ENCODE results near the gene MRM2. TPM values are rescaled to one million over a fixed set of nuclear protein-coding genes. Genes with fewer than 3 reads are reported as not detected.
A peak's percentile ranks its signal among the peaks of the same experiment; 100 is the strongest.

MRM2 gene
- total RNA-seq, 1 experiment from 2014 or later, result 38.9 TPM

DNA sequence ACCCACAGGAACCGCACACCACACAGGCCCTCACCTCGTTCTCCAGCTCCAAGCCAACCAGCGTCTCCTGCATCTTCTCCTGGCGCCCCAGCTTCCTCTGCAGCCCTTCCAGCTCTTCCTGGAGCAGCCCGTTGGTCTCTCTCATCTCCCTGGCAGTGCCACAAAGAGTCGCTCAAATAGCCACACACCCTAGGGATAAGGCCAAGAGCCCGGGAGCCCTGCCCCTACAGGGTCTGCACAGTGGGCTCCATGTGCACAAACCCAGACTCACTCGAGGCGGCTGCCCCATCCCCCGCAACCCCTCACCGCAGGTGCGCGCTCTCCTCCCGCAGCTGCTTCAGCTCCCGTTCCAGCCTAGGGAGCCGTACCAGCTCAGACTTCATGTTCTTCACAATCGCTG is 26.2 kb downstream of the MRM2 start:
- ChIA-PET CTCF (interaction anchor here (1.0 kb wide), 1 partner anchor 132 kb away, joined by 4 read pairs; no protein-coding TSS in a partner anchor), POLR2A (no interaction called here)
- H3K27me3 Mint-ChIP-seq (ENCODE audit: low read depth), result no peaks in the 10 kb centered on the region
- peaks cover 79% of the 10 kb centered on the region for H3K36me3 Mint-ChIP-seq
- H3K27ac Mint-ChIP-seq, result no peak overlapping the region
- no peak overlapping the region for H3K4me3 Mint-ChIP-seq
- peaks cover 6% of the 10 kb centered on the region for H3K9me3 Mint-ChIP-seq
- no peaks in the 10 kb centered on the region for H3K4me1 Mint-ChIP-seq
- DNase-seq (ENCODE audit: low spot score), result no peak
- ATAC-seq, result no peak
- no peak for TF ChIP-seq TCF7 (CRISPR knock-in tag; IDR thresholded peaks at IDR 0.05; ENCODE audit: low read depth)

DNA sequence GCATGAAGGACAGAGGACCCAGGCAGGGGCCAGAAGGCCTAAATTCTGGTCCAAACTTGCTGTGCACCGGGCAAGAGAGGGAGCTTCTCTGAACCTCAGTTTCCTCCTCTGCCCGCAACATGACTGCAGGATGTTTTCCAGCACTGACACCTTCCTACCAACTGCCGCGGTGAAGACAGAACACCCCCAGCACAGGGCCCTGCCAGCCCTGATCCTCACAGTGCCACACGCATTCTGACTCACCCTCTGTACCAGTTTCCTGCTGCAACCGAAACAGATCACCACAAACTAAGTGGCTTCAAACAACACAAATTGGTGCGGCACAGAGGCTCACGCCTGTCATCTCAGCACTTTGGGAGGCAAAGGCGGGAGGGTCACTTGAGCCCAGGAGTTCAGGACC is 27.4 kb downstream of the MRM2 start:
- no peak for DNase-seq (ENCODE audit: low spot score)
- ATAC-seq, result no peak

DNA sequence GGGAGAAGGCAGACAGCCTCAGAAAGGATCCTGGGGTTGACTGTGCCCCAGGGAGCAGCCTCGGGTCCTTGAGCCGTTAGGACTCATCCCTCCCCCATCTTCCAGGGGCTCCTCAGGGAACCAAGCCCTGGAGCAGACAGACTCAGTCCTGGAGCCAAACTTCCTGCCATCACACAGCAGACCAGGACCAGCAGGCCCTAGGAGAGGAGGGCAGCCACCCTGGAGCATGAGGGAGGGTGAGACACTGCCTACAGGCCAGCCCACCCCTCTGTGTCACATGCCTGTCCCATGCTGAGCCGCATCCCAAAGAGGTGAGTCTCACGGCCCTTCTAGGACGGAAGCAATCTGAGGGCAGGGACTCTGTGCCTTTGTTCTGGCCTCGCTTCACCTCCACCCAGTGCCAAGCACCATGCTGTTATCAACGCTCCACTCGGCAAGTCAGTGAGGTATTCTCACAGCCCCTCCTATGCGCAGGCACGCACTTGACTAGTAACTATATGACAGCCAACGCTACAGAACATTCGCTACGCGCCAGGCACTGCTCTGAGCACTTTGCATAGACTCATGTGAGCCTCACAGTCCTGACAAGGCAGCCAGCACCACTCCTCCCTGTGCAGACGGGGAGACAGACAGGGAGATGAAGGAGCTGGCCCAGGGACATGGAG is 28.3 kb downstream of the MRM2 start:
- no peak for TF ChIP-seq ZNF671 (CRISPR knock-in tag; IDR thresholded peaks at IDR 0.05)
- no peak for TF ChIP-seq USF2 (CRISPR knock-in tag; IDR thresholded peaks at IDR 0.05)
- TF ChIP-seq ZNF532 (CRISPR knock-in tag; IDR thresholded peaks at IDR 0.05; ENCODE audit: borderline replicate concordance), result no peak
- H3K9me3 Mint-ChIP-seq, result peaks cover 6% of the 10 kb centered on the region
- ChIA-PET POLR2A (no interaction called here), CTCF (no interaction called here)
- H3K27me3 Mint-ChIP-seq (ENCODE audit: low read depth), result no peaks in the 10 kb centered on the region
- ATAC-seq (no peak), DNase-seq (ENCODE audit: low spot score) (no peak)
- peaks cover 79% of the 10 kb centered on the region for H3K36me3 Mint-ChIP-seq
- H3K27ac Mint-ChIP-seq, result peak overlapping the region; percentile 6; the same call in 1 of the 2 replicates
- H3K4me3 Mint-ChIP-seq, result no peak overlapping the region
- no peaks in the 10 kb centered on the region for H3K4me1 Mint-ChIP-seq

More for the DNA sequence above, 27.4 kb downstream of the MRM2 start:
- TF ChIP-seq E2F1 (CRISPR knock-in tag; IDR thresholded peaks at IDR 0.05) (no peak), USF1 (CRISPR knock-in tag; IDR thresholded peaks at IDR 0.05) (no peak), HMGXB4 (CRISPR knock-in tag; IDR thresholded peaks at IDR 0.05) (no peak), TEAD1 (CRISPR knock-in tag; IDR thresholded peaks at IDR 0.05) (no peak)
- TF ChIP-seq, protein P1, sequence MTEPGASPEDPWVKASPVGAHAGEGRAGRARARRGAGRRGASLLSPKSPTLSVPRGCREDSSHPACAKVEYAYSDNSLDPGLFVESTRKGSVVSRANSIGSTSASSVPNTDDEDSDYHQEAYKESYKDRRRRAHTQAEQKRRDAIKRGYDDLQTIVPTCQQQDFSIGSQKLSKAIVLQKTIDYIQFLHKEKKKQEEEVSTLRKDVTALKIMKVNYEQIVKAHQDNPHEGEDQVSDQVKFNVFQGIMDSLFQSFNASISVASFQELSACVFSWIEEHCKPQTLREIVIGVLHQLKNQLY (CRISPR knock-in tag; IDR thresholded peaks at IDR 0.05), result no peak
- Mint-ChIP-seq H3K27ac (no peak overlapping the region), H3K9me3 (peaks cover 6% of the 10 kb centered on the region), H3K27me3 (ENCODE audit: low read depth) (no peaks in the 10 kb centered on the region), H3K4me1 (no peaks in the 10 kb centered on the region), H3K4me3 (no peak overlapping the region), H3K36me3 (peaks cover 78% of the 10 kb centered on the region)
- CTCF ChIA-PET, result interaction anchor here (1.0 kb wide), 1 partner anchor 20 kb away, joined by 3 read pairs; no protein-coding TSS in a partner anchor
- POLR2A ChIA-PET, result no interaction called here

Measured in WTC11 (cell line).